WTC11 (cell line): ENCODE measurements around the gene SEPTIN10. TPM values are rescaled to one million over a fixed set of nuclear protein-coding genes. Genes with fewer than 3 reads are reported as not detected.

ENCODE experiments used
- ATAC-seq: fragments of 200-7000 bp; cut with Tn5 transposase; 2 replicates; pipeline ENCODE4 v1.10.0; 2021; ENCODE audit warnings: mild to moderate bottlenecking, moderate library complexity
- CTCF ChIA-PET: fragments of 300-600 bp; sonication (Branson Sonifier 250); formaldehyde crosslinking; loops from one replicate; lab custom pipeline; 2021; ENCODE audit warnings: antibody characterized with exemption; lab: Charles Lee
- POLR2A ChIA-PET: fragments of 350-600 bp; sonication (Branson Sonifier 250); formaldehyde crosslinking; loops from one replicate; lab custom pipeline; 2021; ENCODE audit warnings: antibody characterized with exemption; lab: Charles Lee
- DNase-seq: peaks from one replicate; pipeline ENCODE4 v3.0.0; 2021; ENCODE audit warnings: low spot score
- H3K27ac Mint-ChIP-seq: 2 replicates; pipeline ENCODE4 v1.8.0; 2021; ENCODE audit warnings: mixed read lengths
- H3K27me3 Mint-ChIP-seq: 2 replicates; pipeline ENCODE4 v1.8.0; 2021; ENCODE audit warnings: low read depth, mild to moderate bottlenecking, moderate library complexity, mixed read lengths
- H3K36me3 Mint-ChIP-seq: 2 replicates; pipeline ENCODE4 v1.8.0; 2021; ENCODE audit warnings: mixed read lengths
- H3K4me1 Mint-ChIP-seq: 2 replicates; pipeline ENCODE4 v1.8.0; 2022; ENCODE audit warnings: mixed read lengths
- H3K4me3 Mint-ChIP-seq: 2 replicates; pipeline ENCODE4 v1.8.0; 2021; ENCODE audit warnings: mild to moderate bottlenecking, moderate library complexity, mixed read lengths
- H3K9me3 Mint-ChIP-seq: 2 replicates; pipeline ENCODE4 v1.8.0; 2021; ENCODE audit warnings: mixed read lengths
- CREB1 ChIP-seq: sonication (generic); formaldehyde crosslinking; IDR thresholded peaks from 2 replicates; pipeline ENCODE4 v1.8.0; 2023; ENCODE audit warnings: mild to moderate bottlenecking, missing genetic modification reagents
- CREM ChIP-seq: sonication (generic); formaldehyde crosslinking; IDR thresholded peaks from 2 replicates; pipeline ENCODE4 v1.8.1; 2022; ENCODE audit warnings: mild to moderate bottlenecking, missing genetic modification reagents, moderate library complexity
- ELF4 ChIP-seq: sonication (generic); formaldehyde crosslinking; IDR thresholded peaks from 2 replicates; pipeline ENCODE4 v1.8.1; 2022; ENCODE audit warnings: low read depth, mild to moderate bottlenecking, moderate library complexity, missing genetic modification reagents
- GABPB1 ChIP-seq: sonication (generic); formaldehyde crosslinking; IDR thresholded peaks from 2 replicates; pipeline ENCODE4 v1.8.1; 2023; ENCODE audit warnings: mild to moderate bottlenecking, missing genetic modification reagents
- GTF2I ChIP-seq: fragments of 250-450 bp; sonication (Bioruptor Pico); conservative IDR thresholded peaks from 2 replicates; pipeline ENCODE4 v1.4.0; 2021; ENCODE audit warnings: mild to moderate bottlenecking
- NFE2L1 ChIP-seq: sonication (generic); formaldehyde crosslinking; IDR thresholded peaks from 2 replicates; pipeline ENCODE4 v1.8.1; 2023; ENCODE audit warnings: missing genetic modification reagents
- NR2C2 ChIP-seq: sonication (generic); formaldehyde crosslinking; IDR thresholded peaks from 2 replicates; pipeline ENCODE4 v1.8.0; 2022; ENCODE audit warnings: mild to moderate bottlenecking, missing genetic modification reagents
- RORB ChIP-seq: fragments of 250-450 bp; sonication (Bioruptor Pico); IDR thresholded peaks from 2 replicates; pipeline ENCODE4 v1.9.0; 2021; ENCODE audit warnings: mild to moderate bottlenecking
- TEAD1 ChIP-seq: sonication (generic); formaldehyde crosslinking; IDR thresholded peaks from 2 replicates; pipeline ENCODE4 v1.8.0; 2022; ENCODE audit warnings: mild to moderate bottlenecking, missing genetic modification reagents
- ZNF317 ChIP-seq: sonication (generic); formaldehyde crosslinking; IDR thresholded peaks from 2 replicates; pipeline ENCODE4 v1.8.1; 2023; ENCODE audit warnings: low read depth, mild to moderate bottlenecking, moderate library complexity, missing genetic modification reagents, borderline replicate concordance
- ZNF423 ChIP-seq: fragments of 250-450 bp; sonication (Bioruptor Pico); IDR thresholded peaks from 2 replicates; pipeline ENCODE4 v2.1.2; 2022; ENCODE audit warnings: mild to moderate bottlenecking, moderate library complexity
- total RNA-seq: library from RNA; stranded (reverse); gene quantifications from 3 replicates; pipeline ENCODE4 v1.2.3, GENCODE V29; 2021
- TF ChIP-seq, protein P1 (sequence below): sonication (generic); formaldehyde crosslinking; IDR thresholded peaks from 2 replicates; pipeline ENCODE4 v1.8.1; 2023; ENCODE audit warnings: mild to moderate bottlenecking, missing genetic modification reagents, moderate library complexity
- TF ChIP-seq, protein P2 (sequence below): fragments of 250-450 bp; sonication (Bioruptor Pico); IDR thresholded peaks from 2 replicates; pipeline ENCODE4 v1.8.0; 2021; ENCODE audit warnings: mild to moderate bottlenecking
- TF ChIP-seq, protein P3 (sequence below): sonication (generic); formaldehyde crosslinking; IDR thresholded peaks from 2 replicates; pipeline ENCODE4 v1.8.0; 2022; ENCODE audit warnings: mild to moderate bottlenecking, missing genetic modification reagents
- TF ChIP-seq, protein P4 (sequence below): sonication (generic); formaldehyde crosslinking; conservative IDR thresholded peaks from 2 replicates; pipeline ENCODE4 v1.8.1; 2023; ENCODE audit warnings: mild to moderate bottlenecking, low read depth, missing genetic modification reagents, moderate library complexity
- TF ChIP-seq, protein P5 (sequence below): sonication (generic); formaldehyde crosslinking; IDR thresholded peaks from 2 replicates; pipeline ENCODE4 v1.8.0; 2022; ENCODE audit warnings: mild to moderate bottlenecking, missing genetic modification reagents
- TF ChIP-seq, protein P6 (sequence below): sonication (generic); formaldehyde crosslinking; IDR thresholded peaks from 2 replicates; pipeline ENCODE4 v1.8.1; 2023; ENCODE audit warnings: mild to moderate bottlenecking, missing genetic modification reagents
- TF ChIP-seq, protein P7 (sequence below): fragments of 250-450 bp; sonication (Bioruptor Pico); conservative IDR thresholded peaks from 2 replicates; pipeline ENCODE4 v1.9.0; 2021; ENCODE audit warnings: mild to moderate bottlenecking
- TF ChIP-seq, protein P8 (sequence below): sonication (generic); formaldehyde crosslinking; IDR thresholded peaks from 2 replicates; pipeline ENCODE4 v1.8.0; 2022; ENCODE audit warnings: missing genetic modification reagents

The SEPTIN10 gene
- total RNA-seq, 1 experiment from 2014 or later = 86.8 TPM

DNA sequence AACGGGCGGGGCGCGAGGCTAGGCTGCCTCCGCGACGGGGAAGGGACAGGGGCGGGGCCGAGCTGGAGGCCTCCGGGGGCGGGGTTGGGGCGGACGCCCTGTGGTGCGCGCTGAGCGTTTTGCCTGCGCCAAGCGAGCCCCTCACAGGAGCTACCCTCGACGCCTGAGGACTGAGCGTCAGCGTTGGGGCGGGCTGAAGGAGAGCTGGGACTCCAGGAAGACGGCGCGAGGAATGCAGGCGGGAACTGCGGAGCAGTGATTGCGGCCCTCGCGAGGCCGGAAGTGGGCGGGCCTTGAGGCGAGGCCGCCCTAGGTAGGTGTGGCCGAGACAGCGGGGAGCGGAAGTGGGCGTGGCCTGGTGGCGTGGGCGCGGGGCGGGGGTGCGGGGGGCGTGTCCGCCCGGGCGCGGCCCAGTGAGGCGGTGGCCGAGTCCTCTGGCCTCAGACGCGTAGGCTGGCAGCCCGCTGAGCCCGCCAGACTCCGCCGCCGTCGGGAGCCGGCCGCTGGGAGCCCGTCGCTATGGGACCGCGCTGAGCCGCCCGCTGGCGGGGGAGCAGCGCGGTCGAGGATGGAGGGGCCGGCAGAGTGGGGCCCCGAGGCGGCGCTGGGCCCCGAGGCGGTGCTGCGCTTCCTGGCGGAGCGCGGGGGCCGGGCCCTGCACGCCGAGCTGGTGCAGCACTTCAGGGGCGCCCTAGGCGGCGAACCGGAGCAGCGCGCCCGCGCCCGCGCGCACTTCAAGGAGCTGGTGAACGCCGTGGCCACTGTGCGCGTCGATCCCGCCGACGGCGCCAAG lies at the start of gene SEPTIN10, which contains the start of gene SOWAHC (continued):
- TF ChIP-seq, protein P1, sequence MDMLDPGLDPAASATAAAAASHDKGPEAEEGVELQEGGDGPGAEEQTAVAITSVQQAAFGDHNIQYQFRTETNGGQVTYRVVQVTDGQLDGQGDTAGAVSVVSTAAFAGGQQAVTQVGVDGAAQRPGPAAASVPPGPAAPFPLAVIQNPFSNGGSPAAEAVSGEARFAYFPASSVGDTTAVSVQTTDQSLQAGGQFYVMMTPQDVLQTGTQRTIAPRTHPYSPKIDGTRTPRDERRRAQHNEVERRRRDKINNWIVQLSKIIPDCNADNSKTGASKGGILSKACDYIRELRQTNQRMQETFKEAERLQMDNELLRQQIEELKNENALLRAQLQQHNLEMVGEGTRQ = peak; percentile 16; the same call in 1 of the 2 replicates
- TF ChIP-seq, protein P2, sequence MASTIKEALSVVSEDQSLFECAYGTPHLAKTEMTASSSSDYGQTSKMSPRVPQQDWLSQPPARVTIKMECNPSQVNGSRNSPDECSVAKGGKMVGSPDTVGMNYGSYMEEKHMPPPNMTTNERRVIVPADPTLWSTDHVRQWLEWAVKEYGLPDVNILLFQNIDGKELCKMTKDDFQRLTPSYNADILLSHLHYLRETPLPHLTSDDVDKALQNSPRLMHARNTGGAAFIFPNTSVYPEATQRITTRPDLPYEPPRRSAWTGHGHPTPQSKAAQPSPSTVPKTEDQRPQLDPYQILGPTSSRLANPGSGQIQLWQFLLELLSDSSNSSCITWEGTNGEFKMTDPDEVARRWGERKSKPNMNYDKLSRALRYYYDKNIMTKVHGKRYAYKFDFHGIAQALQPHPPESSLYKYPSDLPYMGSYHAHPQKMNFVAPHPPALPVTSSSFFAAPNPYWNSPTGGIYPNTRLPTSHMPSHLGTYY (CRISPR knock-in tag) = no peak
- no peak for TF ChIP-seq ELF4 (CRISPR knock-in tag)
- TF ChIP-seq, protein P3, sequence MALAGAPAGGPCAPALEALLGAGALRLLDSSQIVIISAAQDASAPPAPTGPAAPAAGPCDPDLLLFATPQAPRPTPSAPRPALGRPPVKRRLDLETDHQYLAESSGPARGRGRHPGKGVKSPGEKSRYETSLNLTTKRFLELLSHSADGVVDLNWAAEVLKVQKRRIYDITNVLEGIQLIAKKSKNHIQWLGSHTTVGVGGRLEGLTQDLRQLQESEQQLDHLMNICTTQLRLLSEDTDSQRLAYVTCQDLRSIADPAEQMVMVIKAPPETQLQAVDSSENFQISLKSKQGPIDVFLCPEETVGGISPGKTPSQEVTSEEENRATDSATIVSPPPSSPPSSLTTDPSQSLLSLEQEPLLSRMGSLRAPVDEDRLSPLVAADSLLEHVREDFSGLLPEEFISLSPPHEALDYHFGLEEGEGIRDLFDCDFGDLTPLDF = 0 out of 2 replicates have a peak, but pooled peaks have one; percentile 38
- peak; percentile 78; the same call in 1 of the 2 replicates for TF ChIP-seq TEAD1 (CRISPR knock-in tag)
- TF ChIP-seq RORB (CRISPR knock-in tag) = no peak
- TF ChIP-seq, protein P4, sequence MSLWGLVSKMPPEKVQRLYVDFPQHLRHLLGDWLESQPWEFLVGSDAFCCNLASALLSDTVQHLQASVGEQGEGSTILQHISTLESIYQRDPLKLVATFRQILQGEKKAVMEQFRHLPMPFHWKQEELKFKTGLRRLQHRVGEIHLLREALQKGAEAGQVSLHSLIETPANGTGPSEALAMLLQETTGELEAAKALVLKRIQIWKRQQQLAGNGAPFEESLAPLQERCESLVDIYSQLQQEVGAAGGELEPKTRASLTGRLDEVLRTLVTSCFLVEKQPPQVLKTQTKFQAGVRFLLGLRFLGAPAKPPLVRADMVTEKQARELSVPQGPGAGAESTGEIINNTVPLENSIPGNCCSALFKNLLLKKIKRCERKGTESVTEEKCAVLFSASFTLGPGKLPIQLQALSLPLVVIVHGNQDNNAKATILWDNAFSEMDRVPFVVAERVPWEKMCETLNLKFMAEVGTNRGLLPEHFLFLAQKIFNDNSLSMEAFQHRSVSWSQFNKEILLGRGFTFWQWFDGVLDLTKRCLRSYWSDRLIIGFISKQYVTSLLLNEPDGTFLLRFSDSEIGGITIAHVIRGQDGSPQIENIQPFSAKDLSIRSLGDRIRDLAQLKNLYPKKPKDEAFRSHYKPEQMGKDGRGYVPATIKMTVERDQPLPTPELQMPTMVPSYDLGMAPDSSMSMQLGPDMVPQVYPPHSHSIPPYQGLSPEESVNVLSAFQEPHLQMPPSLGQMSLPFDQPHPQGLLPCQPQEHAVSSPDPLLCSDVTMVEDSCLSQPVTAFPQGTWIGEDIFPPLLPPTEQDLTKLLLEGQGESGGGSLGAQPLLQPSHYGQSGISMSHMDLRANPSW (CRISPR knock-in tag) = no peak
- TF ChIP-seq GABPB1 (CRISPR knock-in tag) = peak; percentile 87
- peak; percentile 87; the same call in 1 of the 2 replicates for TF ChIP-seq NFE2L1 (CRISPR knock-in tag)
- TF ChIP-seq, protein P5, sequence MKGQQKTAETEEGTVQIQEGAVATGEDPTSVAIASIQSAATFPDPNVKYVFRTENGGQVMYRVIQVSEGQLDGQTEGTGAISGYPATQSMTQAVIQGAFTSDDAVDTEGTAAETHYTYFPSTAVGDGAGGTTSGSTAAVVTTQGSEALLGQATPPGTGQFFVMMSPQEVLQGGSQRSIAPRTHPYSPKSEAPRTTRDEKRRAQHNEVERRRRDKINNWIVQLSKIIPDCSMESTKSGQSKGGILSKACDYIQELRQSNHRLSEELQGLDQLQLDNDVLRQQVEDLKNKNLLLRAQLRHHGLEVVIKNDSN (CRISPR knock-in tag) = peak; percentile 39; the same call in 1 of the 2 replicates
- no peak for TF ChIP-seq CREB1 (CRISPR knock-in tag)
- TF ChIP-seq NR2C2 (CRISPR knock-in tag) = no peak
- no peak for TF ChIP-seq GTF2I
- TF ChIP-seq, protein P6, sequence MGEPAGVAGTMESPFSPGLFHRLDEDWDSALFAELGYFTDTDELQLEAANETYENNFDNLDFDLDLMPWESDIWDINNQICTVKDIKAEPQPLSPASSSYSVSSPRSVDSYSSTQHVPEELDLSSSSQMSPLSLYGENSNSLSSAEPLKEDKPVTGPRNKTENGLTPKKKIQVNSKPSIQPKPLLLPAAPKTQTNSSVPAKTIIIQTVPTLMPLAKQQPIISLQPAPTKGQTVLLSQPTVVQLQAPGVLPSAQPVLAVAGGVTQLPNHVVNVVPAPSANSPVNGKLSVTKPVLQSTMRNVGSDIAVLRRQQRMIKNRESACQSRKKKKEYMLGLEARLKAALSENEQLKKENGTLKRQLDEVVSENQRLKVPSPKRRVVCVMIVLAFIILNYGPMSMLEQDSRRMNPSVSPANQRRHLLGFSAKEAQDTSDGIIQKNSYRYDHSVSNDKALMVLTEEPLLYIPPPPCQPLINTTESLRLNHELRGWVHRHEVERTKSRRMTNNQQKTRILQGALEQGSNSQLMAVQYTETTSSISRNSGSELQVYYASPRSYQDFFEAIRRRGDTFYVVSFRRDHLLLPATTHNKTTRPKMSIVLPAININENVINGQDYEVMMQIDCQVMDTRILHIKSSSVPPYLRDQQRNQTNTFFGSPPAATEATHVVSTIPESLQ (CRISPR knock-in tag) = no peak
- no peak; the same call in 1 of the 2 replicates for TF ChIP-seq ZNF317 (CRISPR knock-in tag)

DNA sequence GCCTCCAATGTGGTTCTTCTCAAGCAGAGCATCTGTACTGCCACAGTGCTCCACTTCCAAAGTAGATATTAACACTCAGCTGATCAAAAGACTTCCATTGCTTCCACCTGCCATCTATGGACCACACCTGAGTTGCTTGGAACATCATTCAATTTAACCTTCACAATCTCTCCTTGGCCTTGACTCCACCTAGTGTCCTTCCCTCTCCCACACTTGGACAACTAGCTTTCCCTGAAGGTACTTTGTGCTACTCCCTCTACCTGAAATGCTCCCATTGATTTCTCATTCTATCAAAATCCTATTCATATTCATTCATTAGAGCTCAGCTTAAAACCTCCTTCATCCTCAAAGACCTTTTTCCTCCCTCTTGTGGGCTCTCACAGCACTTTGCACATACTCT lies 49.1 kb upstream of the SEPTIN10 start:
- Mint-ChIP-seq H3K27ac (no peak overlapping the region), H3K36me3 (no peaks in the 10 kb centered on the region), H3K4me3 (no peak overlapping the region), H3K4me1 (peaks cover 13% of the 10 kb centered on the region), H3K9me3 (no peaks in the 10 kb centered on the region), H3K27me3 (no peaks in the 10 kb centered on the region)
- ATAC-seq (peak; percentile 34; the same call in 1 of the 2 replicates), DNase-seq (no peak)
- POLR2A ChIA-PET = no interaction called here
- TF ChIP-seq TEAD1 (CRISPR knock-in tag) (no peak), CREB1 (CRISPR knock-in tag) (no peak), ZNF423 (CRISPR knock-in tag) (no peak), CREM (CRISPR knock-in tag) (no peak)
- TF ChIP-seq, protein P7, sequence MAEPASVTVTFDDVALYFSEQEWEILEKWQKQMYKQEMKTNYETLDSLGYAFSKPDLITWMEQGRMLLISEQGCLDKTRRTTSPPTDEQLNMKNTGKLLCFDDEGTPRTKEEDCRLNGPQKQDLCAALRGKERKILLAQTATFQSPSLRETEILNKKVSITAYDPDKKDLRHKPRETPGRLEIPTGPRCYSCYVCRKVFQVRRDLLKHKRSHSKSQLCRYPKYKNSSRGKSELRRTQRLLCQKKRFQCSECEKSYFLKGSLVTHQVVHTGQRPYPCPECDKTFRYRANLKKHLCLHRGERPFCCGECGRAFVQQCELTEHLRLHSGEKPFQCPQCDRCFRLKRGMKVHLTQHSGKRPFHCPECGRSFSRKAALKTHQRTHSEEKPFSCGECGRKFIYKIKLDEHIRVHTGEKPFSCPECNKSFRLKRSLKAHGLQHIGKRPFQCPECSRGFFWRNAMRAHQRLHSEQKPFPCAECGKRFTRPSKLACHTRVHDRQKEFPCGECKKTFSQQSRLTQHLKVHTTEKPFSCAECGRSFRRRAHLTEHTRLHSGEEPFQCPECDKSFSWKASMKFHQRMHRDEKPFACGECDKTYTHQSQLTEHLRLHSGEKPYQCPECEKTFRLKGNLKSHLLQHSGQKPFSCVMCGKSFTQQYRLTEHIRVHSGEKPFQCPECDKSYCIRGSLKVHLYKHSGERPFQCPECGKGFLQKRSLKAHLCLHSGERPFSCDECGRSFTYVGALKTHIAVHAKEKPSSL = no peak
- TF ChIP-seq, protein P8, sequence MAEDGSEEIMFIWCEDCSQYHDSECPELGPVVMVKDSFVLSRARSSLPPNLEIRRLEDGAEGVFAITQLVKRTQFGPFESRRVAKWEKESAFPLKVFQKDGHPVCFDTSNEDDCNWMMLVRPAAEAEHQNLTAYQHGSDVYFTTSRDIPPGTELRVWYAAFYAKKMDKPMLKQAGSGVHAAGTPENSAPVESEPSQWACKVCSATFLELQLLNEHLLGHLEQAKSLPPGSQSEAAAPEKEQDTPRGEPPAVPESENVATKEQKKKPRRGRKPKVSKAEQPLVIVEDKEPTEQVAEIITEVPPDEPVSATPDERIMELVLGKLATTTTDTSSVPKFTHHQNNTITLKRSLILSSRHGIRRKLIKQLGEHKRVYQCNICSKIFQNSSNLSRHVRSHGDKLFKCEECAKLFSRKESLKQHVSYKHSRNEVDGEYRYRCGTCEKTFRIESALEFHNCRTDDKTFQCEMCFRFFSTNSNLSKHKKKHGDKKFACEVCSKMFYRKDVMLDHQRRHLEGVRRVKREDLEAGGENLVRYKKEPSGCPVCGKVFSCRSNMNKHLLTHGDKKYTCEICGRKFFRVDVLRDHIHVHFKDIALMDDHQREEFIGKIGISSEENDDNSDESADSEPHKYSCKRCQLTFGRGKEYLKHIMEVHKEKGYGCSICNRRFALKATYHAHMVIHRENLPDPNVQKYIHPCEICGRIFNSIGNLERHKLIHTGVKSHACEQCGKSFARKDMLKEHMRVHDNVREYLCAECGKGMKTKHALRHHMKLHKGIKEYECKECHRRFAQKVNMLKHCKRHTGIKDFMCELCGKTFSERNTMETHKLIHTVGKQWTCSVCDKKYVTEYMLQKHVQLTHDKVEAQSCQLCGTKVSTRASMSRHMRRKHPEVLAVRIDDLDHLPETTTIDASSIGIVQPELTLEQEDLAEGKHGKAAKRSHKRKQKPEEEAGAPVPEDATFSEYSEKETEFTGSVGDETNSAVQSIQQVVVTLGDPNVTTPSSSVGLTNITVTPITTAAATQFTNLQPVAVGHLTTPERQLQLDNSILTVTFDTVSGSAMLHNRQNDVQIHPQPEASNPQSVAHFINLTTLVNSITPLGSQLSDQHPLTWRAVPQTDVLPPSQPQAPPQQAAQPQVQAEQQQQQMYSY (CRISPR knock-in tag) = no peak
- CTCF ChIA-PET = interaction anchor here (0.9 to 3.5 kb wide), 4 partner anchors 48 to 145 kb away, joined by 3 to 20 read pairs (median 3); no protein-coding TSS in a partner anchor
